Femur (tissue), 1 donor: ENCODE measurements around the gene GPR78.

ENCODE experiments used
- DNase-seq: peaks from one replicate; pipeline ENCODE4 v3.0.0-alpha.2; 2017

The GPR78 gene

DNA sequence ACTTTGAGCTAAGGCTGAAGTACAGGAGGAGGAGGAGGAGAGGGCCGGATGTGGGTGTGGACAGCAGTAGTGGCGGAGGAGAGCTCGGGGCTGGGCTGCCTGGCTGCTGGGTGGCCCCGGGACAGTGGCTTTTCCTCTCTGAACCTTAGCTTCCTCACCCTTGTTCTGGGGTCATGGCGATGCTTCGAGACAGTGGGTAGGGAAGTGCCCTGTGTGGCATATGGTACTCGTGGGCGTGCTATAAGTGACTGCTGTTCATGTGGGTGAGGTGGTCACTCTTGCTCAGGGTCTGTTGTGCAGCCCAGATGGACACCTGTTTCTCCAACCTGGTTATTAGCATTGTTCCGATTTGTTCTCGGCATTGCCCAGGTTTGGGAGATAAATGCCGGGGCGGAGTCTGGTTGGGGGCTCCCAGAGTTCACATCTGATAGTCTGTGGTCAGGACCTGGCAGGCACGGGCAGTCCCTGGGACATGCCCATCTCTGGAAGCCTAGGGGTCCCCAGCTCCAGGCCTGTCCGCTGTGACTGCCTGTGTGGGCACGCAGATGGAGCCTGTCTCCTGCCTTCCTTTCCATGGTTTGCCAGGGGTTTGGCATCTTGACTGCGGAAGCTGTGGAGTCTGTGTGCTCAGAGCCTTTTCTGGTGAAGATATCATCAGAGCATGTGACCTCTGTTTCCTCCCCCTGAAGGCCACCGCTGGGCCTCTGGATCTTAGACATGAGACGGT is 7.4 kb downstream of the GPR78 start:
- no peak for DNase-seq

DNA sequence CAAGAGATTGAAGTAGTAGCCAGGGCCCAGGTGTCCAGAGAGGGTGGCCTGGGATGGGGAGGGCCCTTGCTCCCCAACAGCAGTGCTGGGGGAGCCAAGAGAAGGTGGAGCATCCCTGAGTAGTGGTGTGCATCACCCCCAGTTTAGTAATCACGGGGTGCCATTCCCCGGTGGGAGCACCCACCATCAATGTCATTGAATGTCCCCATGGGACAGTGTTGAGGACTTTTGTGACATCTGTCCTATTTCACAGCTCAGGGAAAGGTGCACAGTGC is 7.9 kb downstream of the GPR78 start:
- DNase-seq, result no peak

DNA sequence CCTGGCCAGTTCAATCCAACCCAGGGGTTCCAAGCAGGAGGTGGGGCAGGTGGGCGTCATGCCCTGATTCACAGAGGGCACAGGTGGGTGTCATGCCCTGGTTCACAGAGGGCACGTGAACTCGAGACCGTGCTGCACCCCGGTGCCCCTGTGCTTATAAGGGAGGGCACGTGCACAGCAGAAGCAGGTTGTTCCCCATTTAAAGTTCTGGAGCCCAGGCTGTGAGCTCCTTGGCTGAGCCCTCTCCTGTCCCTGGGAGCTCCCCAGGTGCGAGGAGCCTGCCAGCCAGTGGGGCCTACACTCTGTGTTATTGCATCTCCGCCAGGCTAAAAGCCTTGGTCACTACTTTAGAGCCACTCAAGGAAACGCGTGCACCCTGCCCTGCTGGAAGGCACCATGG is 9.1 kb downstream of the GPR78 start:
- DNase-seq, result peak; percentile 12

DNA sequence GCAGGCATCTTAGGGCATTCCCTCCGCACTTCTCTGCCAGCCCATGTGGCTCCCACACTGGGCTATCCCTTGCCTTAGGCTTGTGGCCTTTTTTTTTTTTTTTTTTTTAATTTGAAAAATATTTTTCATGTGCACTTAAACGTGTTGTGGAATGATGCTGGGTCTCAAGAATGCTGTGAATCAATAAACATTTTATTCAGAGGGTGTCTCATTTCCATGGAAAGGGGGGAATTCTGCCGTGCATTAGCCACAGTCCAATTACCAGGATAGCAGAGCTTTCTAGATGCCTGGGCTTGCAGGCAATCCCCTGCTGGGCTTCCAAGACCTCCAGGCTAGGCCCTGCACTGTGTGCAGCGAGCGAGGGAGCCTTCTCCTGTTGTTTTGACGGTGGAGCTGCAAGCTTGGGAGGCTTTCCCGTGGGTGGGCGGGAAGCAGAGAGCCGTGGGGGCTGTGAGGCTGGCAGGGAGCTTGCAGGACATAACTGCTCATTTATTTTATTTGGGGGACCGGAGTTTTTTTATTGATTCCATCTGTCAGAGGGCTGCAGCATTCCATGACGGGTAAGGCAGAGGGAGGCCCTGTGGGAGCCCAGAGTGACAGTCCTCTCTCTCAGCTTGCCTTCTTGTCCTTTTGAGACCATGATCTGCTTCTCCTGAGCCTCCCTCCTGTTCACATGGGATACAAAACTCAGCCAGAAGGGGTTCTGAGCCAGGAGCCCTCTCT is 9.8 kb downstream of the GPR78 start:
- DNase-seq, result no peak

DNA sequence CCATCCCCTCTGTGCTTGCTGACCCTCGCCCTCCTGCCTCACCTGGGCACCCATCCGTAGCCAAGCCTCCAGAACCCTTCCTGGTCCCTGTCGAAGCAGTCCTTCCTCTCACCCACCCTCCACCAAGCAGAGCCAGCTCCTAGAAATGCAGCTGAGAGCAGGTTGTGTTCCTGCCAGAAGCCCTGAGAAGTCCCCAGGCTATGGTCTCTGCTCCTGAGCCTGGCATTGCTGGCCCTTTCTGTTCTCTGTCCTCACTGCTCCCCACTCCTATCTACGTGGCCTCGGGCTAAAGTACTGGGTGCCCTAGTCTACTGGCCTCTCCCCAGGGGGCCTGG is 10.3 kb downstream of the GPR78 start:
- DNase-seq, result no peak

DNA sequence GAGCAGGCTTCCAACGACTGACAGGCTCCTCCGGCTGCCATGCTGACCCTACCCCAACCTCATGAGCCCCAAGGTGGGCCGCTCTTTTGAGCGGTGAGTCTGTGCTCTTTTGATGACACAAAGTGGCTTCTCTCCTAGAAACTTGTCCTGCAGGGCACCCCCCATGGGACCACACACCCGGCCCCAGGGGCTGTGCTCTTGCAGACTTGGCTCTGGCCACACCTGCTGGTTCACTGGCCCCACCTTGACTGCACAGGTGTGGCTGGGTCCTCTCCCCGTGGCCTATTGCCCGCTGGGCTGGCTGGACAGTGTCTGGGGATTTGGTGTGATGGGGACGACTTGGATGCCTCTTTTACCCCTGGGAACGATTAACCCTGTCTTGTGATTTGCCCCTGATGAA is 10.9 kb downstream of the GPR78 start:
- DNase-seq, result no peak

DNA sequence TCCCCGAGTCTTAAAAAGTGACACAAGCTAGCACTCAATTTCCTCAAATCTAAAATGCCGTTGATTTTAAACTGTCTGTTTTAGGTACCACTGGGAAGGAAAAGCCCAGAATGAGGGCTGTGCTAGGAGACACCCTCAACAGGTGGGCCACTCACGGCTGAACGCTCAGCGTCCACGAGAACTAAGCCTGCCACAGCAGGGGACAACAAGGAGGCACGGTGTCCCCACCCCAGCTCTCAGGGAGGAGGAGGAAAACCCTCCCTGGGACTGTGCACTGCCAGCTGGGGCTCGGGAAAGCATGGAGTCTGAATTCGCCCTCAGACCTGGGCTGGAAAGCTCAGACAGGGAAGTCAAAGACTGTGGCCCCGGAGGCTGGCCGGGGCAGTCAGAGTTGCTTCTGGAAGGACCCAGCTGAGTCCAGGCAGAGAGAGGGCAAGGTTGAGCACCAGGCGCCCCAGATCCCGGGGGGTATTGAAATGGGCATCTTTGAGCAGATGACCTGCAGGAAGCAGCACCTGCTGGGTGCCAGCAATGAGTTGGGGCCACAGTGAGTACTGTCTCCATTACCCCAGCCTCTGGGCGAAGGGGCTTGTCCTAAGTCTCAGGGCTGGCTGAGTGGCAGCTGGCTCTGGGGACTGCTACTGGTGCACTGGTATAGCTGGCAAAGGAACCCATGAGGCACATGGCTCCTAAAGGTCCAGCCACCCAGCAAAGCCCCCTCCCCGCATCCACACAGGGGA is 11.6 kb downstream of the GPR78 start:
- DNase-seq, result no peak

DNA sequence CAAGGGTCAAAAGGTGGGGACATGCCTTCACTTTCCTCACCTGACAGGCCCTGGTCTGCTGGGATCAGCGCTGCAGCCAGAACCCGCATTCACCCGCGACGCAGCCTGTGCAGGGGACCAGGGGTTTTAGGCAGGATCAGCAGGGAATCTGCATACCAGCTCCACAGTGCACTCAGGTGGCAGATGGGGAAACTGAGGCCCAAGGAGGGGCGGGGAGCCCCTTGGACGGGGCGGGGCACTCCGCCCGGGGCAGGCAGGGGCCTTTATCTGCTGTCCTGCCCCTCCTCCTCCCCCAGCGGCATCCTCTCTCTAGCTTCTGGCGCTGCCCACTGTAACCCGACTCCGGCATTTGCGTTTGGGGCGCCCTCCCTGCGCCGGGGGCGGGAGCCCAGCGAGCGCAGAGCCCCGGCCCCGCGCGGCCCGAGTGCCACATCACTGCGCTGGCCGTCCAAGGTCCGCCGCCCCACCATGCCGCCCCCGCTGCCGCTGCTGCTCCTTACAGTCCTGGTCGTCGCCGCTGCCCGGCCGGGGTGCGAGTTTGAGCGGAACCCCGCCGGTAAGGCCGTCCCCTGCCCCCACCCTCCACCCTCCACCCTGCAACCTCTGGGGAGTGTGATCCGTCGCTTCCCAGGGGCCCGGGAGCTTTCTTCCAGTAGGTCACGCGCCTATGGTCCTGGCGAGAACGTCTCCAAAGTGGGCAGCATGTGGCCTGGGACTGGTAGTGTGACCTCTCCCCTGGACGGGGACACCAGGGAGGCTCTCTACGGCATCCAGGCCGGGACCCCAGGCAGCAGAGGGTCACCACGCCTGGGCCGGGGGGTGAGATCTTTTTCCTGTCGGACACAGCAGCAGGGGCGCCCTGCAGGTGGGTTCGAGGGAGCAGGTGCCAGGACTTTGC is 12.4 kb downstream of the GPR78 start, which contains the start of gene CPZ:
TSS of gene CPZ (plus strand) at position 400 of the 898 bp plus-strand sequence. CDS start at position 469, 69 bp downstream.
- DNase-seq, result peak; percentile 77

DNA sequence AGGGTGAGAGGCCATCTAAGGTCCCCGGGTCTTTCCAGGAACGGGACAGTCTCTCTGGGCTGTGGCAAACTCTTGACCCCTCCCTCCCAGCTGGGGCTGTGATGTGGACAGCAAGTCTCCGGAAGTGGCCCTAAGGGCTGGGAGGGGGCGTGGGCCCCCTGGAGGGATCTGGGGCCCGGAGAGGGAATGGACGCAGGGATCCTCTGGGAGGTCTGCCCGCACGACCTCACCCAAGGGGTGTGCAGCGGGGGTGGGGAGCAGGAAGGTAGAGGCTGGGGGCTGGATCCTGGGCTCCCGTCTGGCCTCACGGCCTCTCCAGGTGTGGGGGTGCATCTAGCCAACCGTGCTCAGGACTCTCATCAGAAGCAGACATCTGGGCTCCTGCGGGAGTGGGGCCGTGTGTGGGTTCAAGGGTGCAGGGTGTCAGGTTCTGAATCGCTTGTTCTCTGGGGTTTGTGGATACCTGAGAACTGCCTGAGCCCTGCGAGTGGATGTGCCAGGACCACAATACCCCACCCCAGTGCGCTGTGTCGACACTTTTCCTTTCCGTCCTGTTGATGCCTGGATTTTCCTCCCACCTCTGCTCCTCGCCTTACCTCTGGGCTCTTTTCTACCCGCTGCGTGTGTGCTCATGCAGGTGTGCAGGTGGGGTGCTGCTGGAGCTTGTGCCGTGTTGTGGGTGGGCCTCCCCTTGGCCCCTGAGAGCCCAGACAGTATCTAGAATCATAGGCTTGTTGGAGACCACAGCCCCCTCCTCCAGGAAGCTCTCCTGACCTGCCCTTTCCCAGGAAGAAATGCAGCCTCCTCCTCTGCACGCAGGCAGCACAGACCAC is 13.3 kb downstream of the GPR78 start:
- DNase-seq, result no peak

DNA sequence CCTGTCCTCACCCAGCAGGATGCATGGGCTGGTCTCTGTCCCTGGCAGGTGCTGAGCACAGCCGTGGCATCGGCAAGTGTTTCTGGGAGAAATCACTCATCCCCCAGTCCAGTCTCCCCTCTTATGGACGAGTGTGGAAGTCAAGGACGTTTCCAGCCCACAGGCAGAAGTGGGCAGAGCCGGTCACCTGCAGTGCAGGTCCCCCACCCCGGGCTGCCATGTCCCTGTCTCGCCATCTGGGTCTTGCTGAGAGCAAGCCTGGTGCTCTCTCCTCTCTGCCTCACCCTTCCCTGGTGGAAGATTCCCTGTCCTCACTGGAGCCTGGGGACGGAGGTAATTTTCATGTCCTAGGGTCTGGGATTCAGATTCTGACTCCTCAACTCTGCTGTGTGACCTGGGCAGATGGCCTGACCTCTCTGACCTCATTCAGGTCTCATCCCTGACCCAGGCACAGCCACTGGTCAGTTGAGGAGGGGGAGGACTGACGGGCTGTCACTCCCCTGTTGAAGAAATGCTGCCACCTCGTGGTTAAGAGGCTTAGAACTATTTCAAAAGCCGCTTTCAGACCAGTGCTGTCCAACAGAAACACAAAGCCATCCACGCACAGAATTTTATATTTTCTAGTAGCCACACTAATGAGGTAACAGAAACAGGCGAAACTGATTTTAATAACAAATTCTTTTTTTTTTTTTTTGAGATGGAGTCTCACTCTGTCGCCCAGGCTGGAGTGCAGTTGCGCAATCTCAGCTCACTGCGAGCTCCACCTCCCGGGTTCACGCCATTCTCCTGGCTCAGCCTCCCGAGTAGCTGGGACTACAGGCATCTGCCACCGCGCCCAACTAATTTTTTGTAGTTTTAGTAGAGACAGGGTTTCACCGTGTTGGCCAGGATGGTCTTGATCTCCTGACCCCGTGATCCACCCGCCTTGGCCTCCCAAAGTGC is 14.2 kb downstream of the GPR78 start:
- DNase-seq, result peak; percentile 65

DNA sequence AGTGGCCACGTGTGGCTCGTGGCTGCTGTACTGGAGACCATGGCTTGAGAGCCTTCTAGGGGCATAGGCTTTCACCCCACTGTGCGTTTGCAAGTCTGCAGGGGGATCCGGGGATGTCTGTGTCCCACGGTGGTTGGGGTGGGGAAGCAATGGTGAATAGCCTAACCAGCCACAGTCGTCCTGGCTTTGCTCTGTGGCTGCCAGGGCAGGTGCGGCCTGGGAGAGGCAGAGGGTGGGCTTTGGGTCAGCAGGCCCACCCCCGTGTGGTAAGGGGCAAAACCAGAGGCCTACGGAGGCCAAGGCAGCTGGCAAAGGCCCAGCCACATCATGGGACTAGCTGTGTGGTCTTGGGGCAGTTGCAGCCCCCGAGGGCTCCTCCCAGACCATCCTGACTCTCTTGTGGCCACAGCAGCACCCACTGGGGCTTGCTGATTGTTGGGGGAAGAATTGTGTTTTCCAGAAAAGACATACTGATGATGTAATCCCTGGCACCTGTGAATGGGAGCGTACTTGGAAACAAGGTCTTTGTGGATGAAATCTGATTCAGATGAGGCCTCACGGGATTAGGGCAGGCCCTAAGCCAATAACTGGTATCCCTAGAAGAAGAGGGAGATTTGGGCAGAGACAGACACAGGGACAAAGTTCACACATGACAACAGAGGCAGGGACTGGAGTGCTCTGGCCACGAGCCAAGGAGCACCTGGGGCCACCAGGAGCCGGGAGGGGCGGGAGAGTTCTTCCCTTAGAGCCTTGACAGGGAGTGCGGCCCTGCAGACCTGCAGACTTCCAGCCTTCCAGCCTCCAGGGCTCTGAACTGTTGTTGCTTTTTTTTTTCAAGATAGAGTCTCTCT is 15.3 kb downstream of the GPR78 start:
- no peak for DNase-seq

DNA sequence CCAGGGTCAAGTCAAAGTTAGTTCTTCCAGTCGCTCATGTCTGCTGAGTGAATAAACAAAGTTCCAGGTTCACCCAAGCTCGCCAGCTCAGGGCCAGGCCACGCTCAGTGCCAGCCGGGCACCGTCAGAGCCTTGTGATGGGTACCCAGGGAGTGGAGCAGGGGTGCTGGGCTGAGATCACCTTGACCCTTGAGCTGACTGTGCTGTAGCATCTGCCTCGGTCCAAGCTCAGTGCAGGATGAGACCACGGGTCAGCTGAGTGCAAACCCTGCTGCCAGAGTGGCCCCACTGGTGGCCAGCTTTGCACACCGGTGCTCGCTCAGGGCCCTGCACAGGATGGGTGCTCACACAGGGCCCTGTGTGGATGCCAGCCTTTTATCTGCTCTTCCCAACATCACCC is 16.7 kb downstream of the GPR78 start:
- no peak for DNase-seq

DNA sequence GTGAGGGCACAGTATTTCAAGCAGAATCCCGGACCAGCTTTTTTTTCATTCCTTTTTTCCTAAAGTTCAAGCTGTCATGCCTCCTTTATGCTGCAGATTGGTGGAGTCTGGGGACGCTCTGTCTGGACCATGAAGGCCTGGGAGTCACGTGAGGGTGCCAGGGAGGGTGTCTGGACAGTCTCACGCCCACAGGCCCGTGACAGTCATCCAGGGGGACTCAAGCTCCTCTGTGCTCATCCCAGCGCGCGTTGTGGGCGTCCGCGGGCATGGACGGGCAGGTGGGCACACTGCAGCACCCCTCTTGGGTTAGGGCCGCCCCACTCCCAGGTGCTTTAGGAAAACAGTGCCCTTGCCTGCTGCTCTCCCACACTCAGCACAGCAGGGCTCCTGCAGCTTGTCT is 17.1 kb downstream of the GPR78 start:
- no peak for DNase-seq

DNA sequence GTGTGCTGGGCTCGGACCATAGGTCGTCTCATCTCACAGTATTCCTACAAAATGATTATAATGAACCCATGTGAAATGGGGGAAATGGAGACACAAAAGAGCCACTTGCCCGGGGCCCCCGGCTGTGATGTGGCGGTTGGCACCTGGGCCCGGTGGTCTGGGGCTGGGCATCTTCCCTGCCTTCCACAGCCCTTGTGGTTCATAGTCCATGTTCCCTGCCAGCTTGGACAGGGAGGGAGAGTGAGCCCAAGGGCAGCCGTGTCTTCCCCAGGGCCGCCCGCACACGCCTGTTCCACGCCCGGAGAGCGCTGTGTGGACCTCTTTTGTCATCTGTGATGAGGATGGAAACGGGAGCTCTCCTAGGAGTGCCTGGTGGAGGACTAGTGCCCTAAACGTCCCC is 17.6 kb downstream of the GPR78 start:
- DNase-seq, result no peak

DNA sequence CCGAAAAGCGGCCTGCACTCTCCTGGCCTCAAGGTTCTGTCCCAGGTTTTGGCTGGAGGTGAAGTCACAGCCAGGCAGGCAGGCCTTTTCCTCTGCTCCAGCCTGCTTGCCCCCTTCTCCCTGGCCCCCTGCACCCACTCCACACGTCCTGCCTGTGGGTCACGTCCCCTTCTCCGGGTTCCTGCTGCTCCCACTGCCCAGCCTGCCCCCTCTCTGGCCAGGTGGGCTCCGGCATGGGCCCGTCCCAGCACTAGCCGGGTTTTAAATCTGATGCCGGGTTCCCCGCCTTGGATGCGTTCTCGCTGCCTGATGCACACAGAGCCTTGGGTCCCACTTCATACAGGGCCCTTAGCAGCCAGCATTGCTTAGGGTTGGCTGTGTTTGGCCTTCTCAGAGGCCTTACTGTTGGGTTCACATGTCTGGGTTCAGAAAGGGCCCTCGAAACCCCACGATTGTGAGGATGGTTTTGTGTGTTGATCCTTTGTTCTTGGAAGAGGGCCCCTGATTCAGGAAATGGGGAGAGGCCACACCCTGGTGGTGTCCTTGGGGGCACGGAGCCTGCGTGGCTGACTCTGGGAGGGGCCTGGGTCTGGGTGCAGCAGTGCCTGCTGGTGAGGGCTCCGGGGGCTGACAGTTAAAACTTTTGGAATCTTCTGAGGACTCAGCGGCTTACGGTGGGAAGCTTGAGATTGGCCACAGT is 18.3 kb downstream of the GPR78 start:
- DNase-seq, result no peak

DNA sequence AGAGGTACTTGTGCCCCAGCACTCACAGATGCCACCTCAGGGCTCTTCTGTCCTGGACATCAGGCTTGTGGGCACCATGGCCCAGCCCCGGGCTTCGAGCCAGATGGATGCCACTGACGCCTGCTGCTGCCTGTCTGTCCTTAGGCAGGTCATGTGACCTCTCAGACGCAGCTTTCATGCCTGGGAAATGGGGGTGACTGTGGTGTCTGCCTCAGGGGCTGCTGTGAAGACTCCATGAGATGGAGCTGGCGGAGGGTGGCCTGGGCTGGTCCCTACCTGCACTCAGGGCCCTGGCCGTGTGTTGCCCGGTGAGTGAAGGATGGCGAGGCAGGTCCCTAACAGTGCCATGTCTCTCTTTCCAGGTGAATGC is 18.9 kb downstream of the GPR78 start:
- DNase-seq, result no peak

DNA sequence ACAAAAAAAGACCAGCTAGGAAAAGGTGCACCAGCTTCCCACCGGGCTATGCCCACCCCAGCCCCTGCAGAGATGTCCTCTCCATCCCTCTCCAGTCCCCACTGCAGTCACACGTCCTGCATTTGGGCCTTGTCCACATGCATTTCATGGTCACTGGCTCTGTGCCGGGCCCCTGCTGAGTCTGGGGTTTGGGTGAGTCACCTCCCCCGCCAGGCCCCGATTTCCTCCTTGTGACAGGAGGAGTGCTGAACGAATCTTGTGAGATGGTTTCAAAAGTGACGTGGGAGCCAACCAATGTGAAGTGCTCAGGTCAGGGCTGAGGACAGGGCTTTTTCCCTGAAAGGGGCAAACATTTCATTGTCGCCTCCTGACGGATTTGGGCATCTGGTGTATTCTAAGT is 19.5 kb downstream of the GPR78 start:
- DNase-seq, result no peak

DNA sequence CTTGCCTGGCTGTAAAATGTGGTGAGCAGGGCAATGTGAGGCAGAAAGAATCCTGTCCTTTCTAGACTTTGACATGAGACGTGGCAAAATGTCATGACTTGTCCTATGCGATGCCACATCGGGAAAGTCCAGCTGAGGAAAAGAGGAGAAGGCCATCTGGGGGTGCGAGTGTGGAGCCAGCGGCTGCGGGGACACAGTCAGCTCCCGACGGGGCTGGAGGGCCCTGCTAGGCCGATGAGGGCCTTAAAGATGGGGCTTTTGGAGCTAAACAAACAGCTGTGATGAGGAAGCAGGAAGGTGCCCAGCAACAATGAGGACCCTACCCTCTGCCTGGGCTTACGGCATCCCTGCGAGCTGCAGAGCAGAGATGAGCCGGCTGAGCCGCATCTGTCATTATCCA is 20.1 kb downstream of the GPR78 start:
- DNase-seq, result no peak

DNA sequence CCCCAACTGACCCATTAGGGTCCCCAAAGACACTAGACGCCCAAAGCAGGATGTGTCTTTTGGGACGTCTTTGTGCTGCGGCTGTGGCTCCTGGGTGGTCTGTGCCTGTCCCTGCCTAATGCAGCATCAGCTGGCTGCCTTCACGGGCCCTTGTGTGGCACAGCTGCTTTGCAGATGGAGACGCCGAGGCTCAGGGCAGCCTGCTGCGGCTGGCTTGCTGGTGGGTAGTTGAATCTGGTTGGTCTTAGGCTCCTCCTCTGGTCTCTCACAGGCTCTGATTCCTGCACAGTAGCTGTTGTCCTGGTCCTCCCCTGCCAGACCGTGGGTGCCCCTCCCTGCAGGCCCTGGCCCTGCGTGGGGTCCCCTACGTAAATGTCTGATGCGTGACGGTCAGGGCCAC is 20.5 kb downstream of the GPR78 start:
- DNase-seq, result peak; percentile 46

DNA sequence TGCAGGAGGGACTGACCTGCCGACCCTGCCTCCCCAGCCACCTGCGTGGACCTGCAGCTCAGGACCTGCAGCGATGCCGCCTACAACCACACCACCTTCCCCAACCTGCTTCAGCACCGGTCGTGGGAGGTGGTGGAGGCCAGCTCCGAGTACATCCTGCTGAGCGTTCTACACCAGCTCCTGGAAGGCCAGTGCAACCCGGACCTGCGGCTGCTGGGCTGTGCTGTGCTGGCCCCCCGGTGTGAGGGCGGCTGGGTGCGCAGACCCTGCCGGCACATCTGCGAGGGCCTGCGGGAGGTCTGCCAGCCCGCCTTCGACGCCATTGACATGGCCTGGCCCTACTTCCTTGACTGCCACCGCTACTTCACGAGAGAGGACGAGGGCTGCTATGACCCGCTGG is 20.9 kb downstream of the GPR78 start:
- DNase-seq, result no peak
